ENCODE measurements around the gene GRM7. TPM values are rescaled to one million over a fixed set of nuclear protein-coding genes. Genes with fewer than 3 reads are reported as not detected.
"Not testable (repeated sequence)": the region's sequence is repeated elsewhere in the genome, so short reads cannot be mapped to it uniquely, and the experiment has no call there.

Gene GRM7
- total RNA-seq, result 0.16 TPM
- long read RNA-seq, partial matches to known transcripts, result 0 of 1 reads
- long read RNA-seq, other reads (novel, unspliced or antisense), result 1 of 1 reads

DNA sequence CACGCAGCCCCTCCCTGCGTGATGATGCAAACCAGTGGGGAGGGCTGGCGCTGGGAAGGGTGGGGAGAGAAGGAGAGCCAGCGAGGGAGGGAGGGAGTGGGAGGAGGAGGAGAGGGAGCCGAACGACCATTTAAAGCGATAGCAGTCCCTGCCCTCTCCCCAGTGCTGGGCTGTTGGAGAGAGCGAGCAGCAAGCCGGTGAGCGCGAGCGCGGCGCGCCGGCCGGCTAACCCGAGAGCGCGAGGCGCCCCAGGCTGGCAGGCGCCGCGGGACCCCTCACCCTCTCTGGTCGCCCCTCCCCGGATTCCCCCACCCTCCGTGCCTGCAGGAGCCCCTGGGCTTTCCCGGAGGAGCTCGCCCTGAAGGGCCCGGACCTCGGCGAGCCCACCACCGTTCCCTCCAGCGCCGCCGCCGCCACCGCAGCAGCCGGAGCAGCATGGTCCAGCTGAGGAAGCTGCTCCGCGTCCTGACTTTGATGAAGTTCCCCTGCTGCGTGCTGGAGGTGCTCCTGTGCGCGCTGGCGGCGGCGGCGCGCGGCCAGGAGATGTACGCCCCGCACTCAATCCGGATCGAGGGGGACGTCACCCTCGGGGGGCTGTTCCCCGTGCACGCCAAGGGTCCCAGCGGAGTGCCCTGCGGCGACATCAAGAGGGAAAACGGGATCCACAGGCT lies at the start of gene GRM7:
Gene GRM7 (plus strand): TSS at position 162 of the 671 bp plus-strand sequence.
- no peak for DNase-seq (ENCODE audit: low spot score)

DNA sequence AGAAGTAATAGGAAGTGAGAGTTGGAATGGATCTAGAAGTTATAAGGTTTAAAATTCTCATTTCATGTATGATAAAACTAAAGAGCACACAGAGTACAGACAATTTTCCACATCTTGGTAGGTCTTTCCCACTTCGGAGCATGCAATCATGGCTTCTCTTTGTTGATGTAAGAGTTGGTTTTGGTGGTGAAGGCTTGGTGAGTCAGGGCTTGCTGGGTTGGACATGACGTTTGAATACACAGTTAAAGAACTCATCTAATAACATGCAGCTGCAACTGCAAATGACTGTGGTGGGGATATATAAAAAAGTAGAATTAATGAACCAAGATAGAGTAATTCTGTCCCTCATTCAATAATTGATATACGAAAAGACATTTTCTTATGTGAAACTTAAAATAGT lies 39.5 kb upstream of the GRM7 start:
- DNase-seq (ENCODE audit: low spot score), result no peak

GRCh38 chr3:6825524-6825923 lies 35.4 kb upstream of the GRM7 start:
- no peak for DNase-seq (ENCODE audit: low spot score)

DNA sequence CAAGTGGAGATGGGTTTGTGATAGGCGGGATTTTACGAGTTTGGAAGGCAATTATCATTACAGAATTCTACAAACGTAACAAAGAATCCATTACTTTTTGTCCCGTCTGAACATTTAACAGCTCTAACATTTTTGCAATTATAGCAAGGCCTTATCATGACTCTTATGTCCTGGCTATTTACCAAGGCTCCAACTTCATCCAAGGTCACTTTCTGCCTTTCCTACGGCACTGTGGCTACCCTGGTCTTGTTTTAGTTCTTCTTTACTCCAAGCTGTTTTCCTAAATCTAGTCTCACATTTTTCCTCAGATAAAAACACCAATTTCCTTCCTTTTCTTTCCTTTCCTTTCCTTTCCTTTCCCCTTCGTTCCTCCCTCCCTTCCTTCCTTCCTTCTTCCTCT lies 33.5 kb upstream of the GRM7 start:
- DNase-seq (ENCODE audit: low spot score), result no peak

DNA sequence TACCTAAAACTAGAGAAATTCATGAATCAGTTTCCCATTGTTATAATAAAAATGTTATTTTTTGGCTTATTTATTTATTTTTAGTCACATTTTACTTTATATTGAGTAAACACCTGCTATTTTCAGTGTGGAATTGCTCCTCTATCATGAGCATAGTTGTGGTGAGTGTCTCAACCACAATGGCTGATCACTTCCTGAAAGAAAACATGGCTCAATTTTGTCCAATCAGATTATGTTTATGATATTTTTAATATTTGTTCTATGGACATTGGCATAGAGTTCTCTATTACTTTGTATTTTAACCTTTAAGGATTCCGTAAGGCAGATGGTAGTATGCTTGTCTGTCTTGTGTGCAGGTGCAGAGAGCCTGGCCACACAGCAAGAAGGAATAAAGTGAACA lies 16.2 kb upstream of the GRM7 start:
- no peak for DNase-seq (ENCODE audit: low spot score)

- DNase-seq (ENCODE audit: low spot score), result no peak
Observed at GRCh38 chr3:6854184-6854583, 6.7 kb upstream of the GRM7 start.

GRCh38 chr3:6857510-6857909 lies 3.4 kb upstream of the GRM7 start:
- no peak for DNase-seq (ENCODE audit: low spot score)

DNA sequence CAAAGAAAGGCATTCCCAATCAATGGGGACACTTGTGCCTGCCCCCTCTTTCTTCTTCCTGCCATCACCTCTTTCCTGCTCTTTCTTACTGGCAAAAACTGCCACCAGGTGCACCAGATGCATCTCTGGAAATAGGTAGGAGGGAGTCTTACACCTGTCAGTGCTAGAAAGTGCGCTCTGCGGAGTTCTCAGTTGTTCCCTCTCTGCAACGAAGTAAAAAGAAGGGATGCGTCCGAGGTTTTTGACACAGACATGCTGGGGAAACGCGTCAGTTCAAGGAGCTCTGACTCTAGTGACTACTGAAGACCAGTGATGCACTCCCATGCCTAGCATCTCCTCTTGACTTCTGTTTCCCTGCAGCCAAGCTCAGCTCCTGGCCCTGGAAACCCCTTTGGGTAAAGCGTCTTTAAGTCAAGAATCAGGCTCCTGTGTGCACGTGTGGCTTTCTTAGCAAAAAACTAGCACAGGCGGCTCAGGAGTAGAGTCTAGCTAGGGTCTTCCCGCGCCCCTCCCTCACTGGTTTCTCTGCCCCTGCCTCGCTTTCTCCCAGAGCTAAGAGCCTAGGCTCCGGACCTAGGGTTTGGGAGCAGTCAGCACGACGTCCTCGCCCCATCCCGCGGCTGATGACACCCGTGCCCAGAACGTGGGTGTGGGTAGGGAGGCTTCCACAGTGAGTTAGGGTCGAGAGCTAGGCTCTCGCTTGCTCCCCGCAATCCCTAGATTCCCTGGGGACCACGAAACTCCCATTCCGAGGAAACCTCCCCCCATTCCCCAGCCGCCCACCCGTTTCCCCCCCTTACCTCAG lies 564 bp upstream of the GRM7 start:
- no peak for DNase-seq (ENCODE audit: low spot score)

DNA sequence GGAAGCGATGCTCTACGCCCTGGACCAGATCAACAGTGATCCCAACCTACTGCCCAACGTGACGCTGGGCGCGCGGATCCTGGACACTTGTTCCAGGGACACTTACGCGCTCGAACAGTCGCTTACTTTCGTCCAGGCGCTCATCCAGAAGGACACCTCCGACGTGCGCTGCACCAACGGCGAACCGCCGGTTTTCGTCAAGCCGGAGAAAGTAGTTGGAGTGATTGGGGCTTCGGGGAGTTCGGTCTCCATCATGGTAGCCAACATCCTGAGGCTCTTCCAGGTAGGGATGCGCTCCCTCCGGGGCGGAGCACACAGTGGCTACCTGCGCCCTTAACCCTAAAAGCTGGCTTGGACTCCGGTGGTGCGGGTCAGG lies 698 bp downstream of the GRM7 start:
- DNase-seq (ENCODE audit: low spot score), result no peak

GRCh38 chr3:6862041-6862879 lies 1.3 kb downstream of the GRM7 start:
- no peak for DNase-seq (ENCODE audit: low spot score)

GRCh38 chr3:6862880-6863195 lies 1.9 kb downstream of the GRM7 start:
- DNase-seq (ENCODE audit: low spot score), result no peak

- DNase-seq (ENCODE audit: low spot score), result no peak
Observed at GRCh38 chr3:6867269-6867668, 6.4 kb downstream of the GRM7 start.

DNA sequence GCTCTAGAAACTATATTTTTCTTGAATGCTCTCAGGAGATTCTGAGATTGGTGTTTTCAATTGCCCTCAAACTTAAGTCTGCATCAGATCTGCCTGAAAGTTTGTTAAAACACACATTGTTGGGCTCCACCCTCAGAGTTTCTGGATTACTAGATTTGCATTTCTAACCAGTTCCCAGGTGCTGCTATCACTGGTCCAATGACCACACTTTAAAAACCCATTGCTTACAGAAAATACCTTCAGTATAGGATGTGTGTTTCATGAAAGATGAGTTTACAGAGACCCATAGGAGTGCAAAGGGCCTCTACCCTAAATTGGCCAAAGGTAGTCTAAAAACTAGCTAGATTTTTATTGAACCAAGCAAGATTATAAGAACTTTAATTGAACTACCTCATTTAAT lies 17.8 kb downstream of the GRM7 start:
- DNase-seq (ENCODE audit: low spot score), result no peak

GRCh38 chr3:6912240-6912639 lies 51.3 kb downstream of the GRM7 start:
- DNase-seq (ENCODE audit: low spot score), result no peak

- DNase-seq (ENCODE audit: low spot score), result no peak
Observed at GRCh38 chr3:6915898-6916297, 55.0 kb downstream of the GRM7 start.

DNA sequence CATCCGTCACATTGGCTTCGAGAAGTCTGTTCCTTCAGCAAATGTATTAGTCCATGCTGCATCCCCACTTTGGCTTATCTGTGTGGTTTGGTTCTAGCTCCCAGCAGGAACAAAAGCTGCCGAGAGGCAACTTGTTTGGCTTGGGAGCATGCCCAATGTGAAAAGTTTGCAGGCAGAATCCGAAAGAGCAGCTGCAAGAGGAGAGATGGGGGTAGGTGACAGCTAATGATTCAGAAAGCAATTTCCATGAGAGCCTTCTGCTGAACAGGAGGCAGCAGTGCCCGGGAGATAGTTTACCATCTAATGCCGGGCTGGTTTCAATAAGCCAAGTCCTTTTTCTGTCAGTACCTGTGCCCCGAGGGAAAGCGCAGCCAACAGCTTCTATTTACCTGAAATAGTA lies 60.2 kb downstream of the GRM7 start:
- DNase-seq (ENCODE audit: low spot score), result no peak

DNA sequence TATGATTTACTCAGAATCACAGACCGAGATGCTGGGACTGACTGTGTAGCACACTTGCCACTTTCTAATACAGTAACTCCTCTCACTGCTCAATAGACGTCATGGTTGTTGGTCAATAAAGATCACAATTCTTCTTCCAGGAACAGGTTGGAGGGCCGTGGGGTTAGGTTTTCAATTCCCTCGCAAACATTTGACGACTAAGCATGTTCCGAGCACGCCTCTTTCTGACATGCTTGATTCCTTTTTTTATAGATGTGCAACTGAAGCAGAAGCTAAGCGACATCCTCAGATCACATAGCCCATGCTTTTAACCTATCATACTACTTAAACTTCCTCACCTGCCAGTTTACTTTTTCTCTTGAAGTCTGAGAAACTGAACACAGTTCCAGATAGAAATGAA lies 61.0 kb downstream of the GRM7 start:
- no peak for DNase-seq (ENCODE audit: low spot score)

- no peak for DNase-seq (ENCODE audit: low spot score)
Observed at GRCh38 chr3:6928064-6928463, 67.1 kb downstream of the GRM7 start.

GRCh38 chr3:6929918-6930317 lies 69.0 kb downstream of the GRM7 start:
- no peak for DNase-seq (ENCODE audit: low spot score)

- DNase-seq (ENCODE audit: low spot score), result not testable (repeated sequence)
Observed at GRCh38 chr3:6935418-6935817, 74.5 kb downstream of the GRM7 start.

DNA sequence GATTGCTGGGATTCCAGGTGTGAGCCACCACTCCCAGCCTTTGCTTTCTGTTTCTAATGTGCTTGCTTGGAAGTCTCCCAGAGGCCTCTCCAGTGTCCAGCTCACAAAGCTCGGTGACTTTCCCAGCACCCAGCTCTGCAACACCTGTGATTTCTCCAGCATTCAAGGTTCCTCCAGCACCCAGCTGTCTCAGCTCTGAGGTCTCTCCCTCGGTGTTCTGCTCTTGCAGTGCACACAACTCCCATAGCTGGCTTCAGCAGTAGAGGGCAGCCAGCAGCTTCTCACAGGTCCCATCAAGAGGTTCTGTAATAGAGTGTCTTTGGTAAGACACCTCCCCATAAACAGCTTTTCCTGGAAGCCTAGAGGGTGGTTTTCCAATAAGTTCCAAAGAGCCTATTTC lies 75.1 kb downstream of the GRM7 start:
- DNase-seq (ENCODE audit: low spot score), result no peak

DNA sequence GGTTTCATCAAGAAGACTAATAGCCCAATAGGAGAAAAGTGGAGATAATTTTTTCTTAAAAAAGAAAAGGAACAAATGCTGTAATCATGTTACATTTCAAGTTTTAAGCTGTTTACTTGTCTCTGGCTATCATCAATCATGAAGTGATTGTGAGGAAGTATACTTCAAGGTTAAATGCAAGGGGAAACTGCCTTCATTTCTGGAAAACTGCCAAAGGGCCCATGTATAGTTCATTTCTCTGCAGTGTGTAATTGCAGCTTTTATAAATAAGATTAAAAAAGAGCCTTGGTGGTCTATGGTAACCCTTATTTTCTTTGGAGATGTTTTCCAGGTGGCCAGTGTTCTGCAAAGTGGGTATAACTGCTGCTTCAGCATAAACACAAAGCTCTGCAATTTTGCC lies 101.9 kb downstream of the GRM7 start:
- DNase-seq (ENCODE audit: low spot score), result no peak

Measured in mesenteric fat pad (tissue), 1 donor.